Karpas-422 (cell line): ENCODE measurements around the gene SLC25A36. TPM values are rescaled to one million over a fixed set of nuclear protein-coding genes. Genes with fewer than 3 reads are reported as not detected.

Experiments used
- DNase-seq: peaks from one replicate; pipeline ENCODE4 v3.0.0-alpha.2; 2015
- H2AFZ ChIP-seq: fragments of 200-600 bp; sonication (generic); 2 replicates; pipeline ENCODE4 v1.6.1; 2014; ENCODE audit warnings: antibody characterized with exemption, low read length, mixed read lengths
- H3K27ac ChIP-seq: fragments of 200-600 bp; sonication (generic); 2 replicates; pipeline ENCODE4 v1.5.1; 2014; ENCODE audit warnings: mild to moderate bottlenecking, low read length, moderate library complexity
- H3K27me3 ChIP-seq: fragments of 200-600 bp; sonication (generic); 2 replicates; pipeline ENCODE4 v1.6.1; 2014; ENCODE audit warnings: low read length, mixed read lengths
- H3K36me3 ChIP-seq: fragments of 200-600 bp; sonication (generic); 2 replicates; pipeline ENCODE4 v1.6.1; 2014; ENCODE audit warnings: low read length, mixed read lengths; ENCODE audit not compliant: insufficient read depth
- H3K4me1 ChIP-seq: fragments of 200-600 bp; sonication (generic); 2 replicates; pipeline ENCODE4 v1.6.1; 2014; ENCODE audit warnings: mild to moderate bottlenecking, low read length, mixed read lengths
- H3K4me2 ChIP-seq: fragments of 200-600 bp; sonication (generic); 2 replicates; pipeline ENCODE4 v1.6.1; 2014; ENCODE audit warnings: low read length, low read depth, mild to moderate bottlenecking; ENCODE audit not compliant: poor library complexity, severe bottlenecking
- H3K4me3 ChIP-seq: fragments of 200-600 bp; sonication (generic); 2 replicates; pipeline ENCODE4 v1.5.1; 2014; ENCODE audit warnings: mild to moderate bottlenecking, antibody characterized with exemption, low read length, mixed read lengths
- H3K79me2 ChIP-seq: fragments of 200-600 bp; sonication (generic); 2 replicates; pipeline ENCODE4 v1.6.1; 2014; ENCODE audit warnings: mild to moderate bottlenecking, low read length, mixed read lengths
- H3K9ac ChIP-seq: fragments of 200-600 bp; sonication (generic); 2 replicates; pipeline ENCODE4 v1.6.0; 2014; ENCODE audit warnings: low read length
- H3K9me2 ChIP-seq: fragments of 200-600 bp; sonication (generic), shearing (Covaris generic); replicated peaks from 2 replicates; pipeline ENCODE4 v1.6.0; 2014; ENCODE audit warnings: mild to moderate bottlenecking, low read length, moderate library complexity; ENCODE audit not compliant: insufficient read depth
- H3K9me3 ChIP-seq: fragments of 300-700, 200-600 bp; sonication (generic); 2 replicates; pipeline ENCODE4 v1.6.1; 2014; ENCODE audit warnings: low read length, mixed read lengths
- H4K20me1 ChIP-seq: fragments of 200-600 bp; sonication (generic); 2 replicates; pipeline ENCODE4 v1.6.1; 2014; ENCODE audit warnings: mild to moderate bottlenecking, antibody characterized with exemption, low read length, low read depth; ENCODE audit not compliant: insufficient read depth
- total RNA-seq: library from RNA; depleted of rRNA; stranded (reverse); fragments of >200 nt; shearing (Covaris generic); gene quantifications from 2 replicates; pipeline ENCODE4 v1.2.3, GENCODE V29; 2014; ENCODE audit warnings: low replicate concordance

SLC25A36 gene
- total RNA-seq, 1 experiment from 2014 or later, result 204 TPM

DNA sequence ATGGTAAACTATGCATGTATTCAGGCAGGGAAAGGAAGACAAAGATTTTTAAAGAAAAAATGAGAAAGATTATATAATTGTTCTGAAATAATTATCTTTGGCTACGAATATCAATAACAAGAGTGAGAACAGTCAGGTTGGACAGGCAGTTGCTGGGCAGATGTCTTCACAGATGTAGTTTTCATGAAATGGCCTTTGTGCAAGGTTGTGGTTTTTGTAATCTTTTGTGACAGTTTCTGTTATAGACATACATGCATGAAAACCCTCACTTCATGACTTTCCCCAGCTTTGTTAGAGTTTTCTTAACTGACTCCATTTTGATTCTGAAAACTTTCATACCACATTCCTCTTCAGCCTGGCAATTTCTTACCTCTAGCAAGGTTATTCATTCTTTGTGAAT, 34.9 kb upstream of the SLC25A36 start:
- Histone ChIP-seq H3K4me2 (no peak overlapping the region), H3K4me3 (no peak overlapping the region)

DNA sequence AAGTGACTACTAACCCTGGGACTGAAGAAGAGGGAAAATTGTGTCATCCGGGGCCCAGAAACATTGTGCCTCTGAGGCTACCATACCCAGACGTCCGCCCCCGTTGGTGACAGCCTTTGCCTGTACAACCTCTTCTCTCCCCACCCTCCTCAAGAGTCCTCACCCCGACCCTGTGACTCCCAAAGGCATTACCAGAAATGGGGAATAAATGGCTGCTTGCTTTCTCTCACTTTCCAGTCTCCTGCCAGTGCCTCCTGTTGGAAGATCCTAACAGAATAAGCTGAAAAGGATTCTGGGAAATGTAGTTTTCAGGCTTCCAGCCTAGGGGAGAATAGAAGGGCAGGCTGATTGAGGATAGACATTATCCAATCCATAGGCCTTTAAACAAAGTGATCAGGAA, 30.8 kb upstream of the SLC25A36 start:
- H3K27ac ChIP-seq, result no peak overlapping the region
- no peaks in the 10 kb centered on the region for H4K20me1 ChIP-seq
- H3K79me2 ChIP-seq, result no peaks in the 10 kb centered on the region
- H3K4me2 ChIP-seq, result peak overlapping the region; percentile 69
- H3K9me3 ChIP-seq, result no peaks in the 10 kb centered on the region
- H3K4me3 ChIP-seq, result peak overlapping the region; percentile 61
- H3K9ac ChIP-seq, result peak overlapping the region; percentile 54
- peak overlapping the region; percentile 72; the same call in 1 of the 2 replicates for H2AFZ ChIP-seq
- peak; percentile 58 for DNase-seq
- H3K27me3 ChIP-seq, result no peaks in the 10 kb centered on the region
- peaks cover 5% of the 10 kb centered on the region for H3K4me1 ChIP-seq
- H3K9me2 ChIP-seq, result no peaks in the 10 kb centered on the region
- no peaks in the 10 kb centered on the region for H3K36me3 ChIP-seq

More for the DNA sequence above, 34.9 kb upstream of the SLC25A36 start:
- Histone ChIP-seq H3K4me1 (peaks cover 5% of the 10 kb centered on the region), H3K79me2 (no peaks in the 10 kb centered on the region), H3K27ac (no peak overlapping the region), H3K36me3 (no peaks in the 10 kb centered on the region), H3K9ac (no peak overlapping the region), H4K20me1 (no peaks in the 10 kb centered on the region), H3K9me2 (no peaks in the 10 kb centered on the region), H2AFZ (no peak overlapping the region), H3K27me3 (no peaks in the 10 kb centered on the region), H3K9me3 (no peaks in the 10 kb centered on the region)
- DNase-seq, result no peak

DNA sequence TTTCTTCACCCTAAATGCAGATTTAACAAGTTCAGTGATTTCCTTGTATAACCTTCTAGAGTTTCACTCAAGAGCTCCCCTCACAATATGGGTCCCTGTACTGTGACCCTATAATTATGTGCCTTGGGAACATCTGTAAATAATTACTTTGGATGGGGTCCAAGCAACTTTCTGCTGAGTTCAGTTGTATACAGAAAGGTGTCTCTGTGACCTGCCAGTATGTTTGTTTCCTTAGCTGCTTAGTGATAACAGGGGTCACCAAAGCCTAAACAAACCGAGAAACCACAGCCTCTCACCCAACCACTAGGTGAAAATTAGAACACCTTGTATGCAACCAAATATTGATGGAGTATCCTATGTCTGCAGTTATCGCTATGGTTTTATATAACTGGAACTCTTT, 29.8 kb upstream of the SLC25A36 start:
- no peak overlapping the region for H3K27ac ChIP-seq
- no peaks in the 10 kb centered on the region for H3K9me3 ChIP-seq
- no peaks in the 10 kb centered on the region for H3K79me2 ChIP-seq
- peaks cover 5% of the 10 kb centered on the region for H3K4me1 ChIP-seq
- no peak overlapping the region for H3K4me3 ChIP-seq
- no peaks in the 10 kb centered on the region for H3K9me2 ChIP-seq
- no peaks in the 10 kb centered on the region for H3K36me3 ChIP-seq
- no peaks in the 10 kb centered on the region for H3K27me3 ChIP-seq
- no peak overlapping the region for H3K9ac ChIP-seq
- no peak for DNase-seq
- no peaks in the 10 kb centered on the region for H4K20me1 ChIP-seq
- no peak overlapping the region for H2AFZ ChIP-seq
- H3K4me2 ChIP-seq, result no peak overlapping the region

- Histone ChIP-seq H3K79me2 (no peaks in the 10 kb centered on the region), H3K4me2 (no peak overlapping the region), H2AFZ (no peak overlapping the region), H3K36me3 (no peaks in the 10 kb centered on the region), H3K27me3 (no peaks in the 10 kb centered on the region), H3K4me1 (peaks cover 5% of the 10 kb centered on the region), H3K9me3 (no peaks in the 10 kb centered on the region), H3K4me3 (no peak overlapping the region), H3K9me2 (no peaks in the 10 kb centered on the region), H3K27ac (no peak overlapping the region), H4K20me1 (no peaks in the 10 kb centered on the region), H3K9ac (no peak overlapping the region)
- DNase-seq, result no peak
Observed at GRCh38 chr3:140913728-140914127, 27.9 kb upstream of the SLC25A36 start.

DNA sequence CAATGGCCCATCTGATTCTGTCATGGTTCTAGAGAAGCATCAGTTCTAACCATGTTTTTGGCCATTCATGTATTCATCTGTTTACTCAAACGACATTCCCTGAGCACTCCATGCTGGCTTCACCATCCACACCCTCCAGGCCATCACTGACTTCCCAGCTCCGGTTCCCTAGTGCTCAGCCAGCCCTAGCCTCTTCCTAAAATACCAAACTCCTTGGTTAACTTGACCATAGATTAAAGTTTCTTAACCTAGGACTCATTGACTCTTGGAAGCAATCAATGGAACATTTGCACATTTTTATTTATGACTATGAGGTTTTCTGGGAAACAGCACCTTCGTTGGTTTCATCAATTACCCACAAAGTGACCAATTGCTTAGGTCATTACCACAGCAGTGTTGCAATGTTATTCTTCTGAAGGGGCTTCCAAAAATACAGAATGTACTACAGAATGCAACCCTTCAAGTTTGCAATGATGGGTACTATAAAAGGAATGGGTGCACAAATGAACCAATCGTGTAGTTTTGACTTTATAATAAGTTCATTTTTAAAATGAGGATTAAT, 27.2 kb upstream of the SLC25A36 start:
- Histone ChIP-seq H3K9me2 (no peaks in the 10 kb centered on the region), H3K27me3 (no peaks in the 10 kb centered on the region), H2AFZ (no peak overlapping the region), H4K20me1 (no peaks in the 10 kb centered on the region), H3K36me3 (no peaks in the 10 kb centered on the region), H3K79me2 (no peaks in the 10 kb centered on the region), H3K9ac (no peak overlapping the region), H3K4me3 (no peak overlapping the region), H3K27ac (no peak overlapping the region), H3K9me3 (no peaks in the 10 kb centered on the region), H3K4me1 (peaks cover 5% of the 10 kb centered on the region), H3K4me2 (no peak overlapping the region)
- DNase-seq, result no peak

DNA sequence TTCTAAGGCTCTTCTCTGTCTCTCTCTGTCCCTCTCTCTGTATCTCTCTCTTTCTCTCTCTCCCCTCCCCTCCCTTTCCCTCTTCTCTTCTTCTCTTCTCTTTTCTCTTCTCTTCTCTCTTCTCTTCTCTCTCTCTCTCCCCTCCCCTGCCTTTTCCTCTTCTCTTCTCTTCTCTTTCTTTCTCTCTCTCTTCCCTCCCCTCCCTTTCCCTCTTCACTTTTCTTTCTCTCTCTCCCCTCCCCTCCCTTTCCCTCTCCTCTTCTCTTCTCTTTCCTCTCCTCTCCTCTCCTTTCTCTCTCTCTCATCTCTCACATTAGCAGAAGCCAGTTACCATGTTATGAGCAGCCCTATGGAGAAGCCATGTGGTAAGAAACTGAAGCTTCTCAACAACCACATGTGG, 25.0 kb upstream of the SLC25A36 start:
- Histone ChIP-seq H3K9me2 (no peaks in the 10 kb centered on the region), H3K27me3 (no peaks in the 10 kb centered on the region), H3K9ac (no peak overlapping the region), H3K4me2 (no peak overlapping the region), H2AFZ (no peak overlapping the region), H3K4me3 (no peak overlapping the region), H4K20me1 (no peaks in the 10 kb centered on the region), H3K4me1 (no peaks in the 10 kb centered on the region), H3K27ac (no peak overlapping the region), H3K79me2 (no peaks in the 10 kb centered on the region), H3K9me3 (no peaks in the 10 kb centered on the region), H3K36me3 (no peaks in the 10 kb centered on the region)
- DNase-seq, result no peak

- H3K9ac ChIP-seq, result no peak overlapping the region
- no peak overlapping the region for H2AFZ ChIP-seq
- no peaks in the 10 kb centered on the region for H3K9me2 ChIP-seq
- no peak overlapping the region for H3K27ac ChIP-seq
- no peaks in the 10 kb centered on the region for H3K9me3 ChIP-seq
- H3K36me3 ChIP-seq, result no peaks in the 10 kb centered on the region
- H4K20me1 ChIP-seq, result no peaks in the 10 kb centered on the region
- no peak overlapping the region for H3K4me2 ChIP-seq
- H3K4me1 ChIP-seq, result no peaks in the 10 kb centered on the region
- H3K27me3 ChIP-seq, result no peaks in the 10 kb centered on the region
- H3K4me3 ChIP-seq, result no peak overlapping the region
- DNase-seq, result no peak
- H3K79me2 ChIP-seq, result no peaks in the 10 kb centered on the region
Observed at GRCh38 chr3:140917772-140918171, 23.9 kb upstream of the SLC25A36 start.

DNA sequence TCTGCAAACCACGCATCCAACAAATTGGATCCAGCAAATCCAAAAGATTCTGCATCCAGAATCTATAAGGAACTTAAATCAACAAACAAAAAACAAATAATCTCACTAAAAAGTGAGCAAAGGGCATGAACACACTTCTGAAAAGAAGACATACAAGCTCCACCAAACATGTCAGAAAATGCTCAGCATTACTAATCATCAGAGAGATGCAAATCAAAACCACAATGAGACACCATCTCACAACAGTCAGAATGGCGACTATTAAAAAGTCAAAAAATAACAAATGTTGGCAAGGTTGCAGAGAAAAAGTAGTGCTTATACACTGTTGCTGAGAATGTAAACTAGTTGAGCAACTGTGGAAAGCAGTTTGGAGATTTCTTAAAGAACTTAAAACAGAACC, 21.6 kb upstream of the SLC25A36 start:
- Histone ChIP-seq H3K9ac (no peak overlapping the region), H3K27me3 (no peaks in the 10 kb centered on the region), H3K36me3 (no peaks in the 10 kb centered on the region), H2AFZ (no peak overlapping the region), H3K27ac (no peak overlapping the region), H3K9me2 (no peaks in the 10 kb centered on the region), H4K20me1 (no peaks in the 10 kb centered on the region), H3K79me2 (no peaks in the 10 kb centered on the region), H3K4me3 (no peak overlapping the region), H3K9me3 (no peaks in the 10 kb centered on the region), H3K4me2 (no peak overlapping the region), H3K4me1 (peaks cover under 1% of the 10 kb centered on the region; the same call in 1 of the 2 replicates)
- no peak for DNase-seq
